Neural progenitor cell (in vitro differentiated cells): Measurements from ENCODE around the gene PLD4. TPM values are rescaled to one million over a fixed set of nuclear protein-coding genes. Genes with fewer than 3 reads are reported as not detected.
"Not testable (repeated sequence)": the region's sequence is repeated elsewhere in the genome, so short reads cannot be mapped to it uniquely, and the experiment has no call there.

Experiments
- DNase-seq: peaks from one replicate; pipeline ENCODE4 v3.0.0-alpha.2; 2016; ENCODE audit warnings: low spot score
- H2AFZ ChIP-seq: fragments of 200-600 bp; sonication (generic); replicated peaks from 2 replicates; pipeline ENCODE4 v1.6.1; 2016; ENCODE audit warnings: antibody characterized with exemption
- H3F3A ChIP-seq: fragments of 200-600 bp; sonication (generic); 2 replicates; pipeline ENCODE4 v1.6.1; 2016; ENCODE audit warnings: antibody characterized with exemption, low read depth
- H3K27ac ChIP-seq: fragments of 200-600 bp; sonication (generic); 2 replicates; pipeline ENCODE4 v1.5.1; 2016; ENCODE audit warnings: mild to moderate bottlenecking
- H3K27me3 ChIP-seq: fragments of 200-600 bp; sonication (generic); 2 replicates; pipeline ENCODE4 v1.6.1; 2016; ENCODE audit warnings: mild to moderate bottlenecking, moderate library complexity
- H3K36me3 ChIP-seq: fragments of 200-600 bp; sonication (generic); 2 replicates; pipeline ENCODE4 v1.5.1; 2016
- H3K4me1 ChIP-seq: fragments of 200-600 bp; sonication (generic); 2 replicates; pipeline ENCODE4 v1.6.1; 2016; ENCODE audit warnings: mixed run types
- H3K4me2 ChIP-seq: fragments of 200-600 bp; sonication (generic); 2 replicates; pipeline ENCODE4 v1.6.1; 2016
- H3K4me3 ChIP-seq: fragments of 200-600 bp; sonication (generic); 2 replicates; pipeline ENCODE4 v1.5.1; 2016
- H3K79me2 ChIP-seq: fragments of 200-600 bp; sonication (generic); 2 replicates; pipeline ENCODE4 v1.6.1; 2016; ENCODE audit warnings: low read depth
- H3K9ac ChIP-seq: fragments of 200-600 bp; sonication (generic); 2 replicates; pipeline ENCODE4 v1.6.1; 2016
- H3K9me3 ChIP-seq: fragments of 200-600 bp; sonication (generic); 2 replicates; pipeline ENCODE4 v1.5.1; 2016; ENCODE audit warnings: low read depth
- H4K20me1 ChIP-seq: fragments of 200-600 bp; sonication (generic); 2 replicates; pipeline ENCODE4 v1.6.1; 2016; ENCODE audit warnings: low read depth
- H3K27ac Mint-ChIP-seq: 3 replicates; pipeline ENCODE4 v1.8.0; 2021; ENCODE audit warnings: mixed read lengths
- H3K27me3 Mint-ChIP-seq: 2 replicates; pipeline ENCODE4 v1.8.0; 2022; ENCODE audit warnings: low read depth, mild to moderate bottlenecking, inconsistent platforms, moderate library complexity, mixed read lengths; ENCODE audit not compliant: insufficient read depth
- H3K36me3 Mint-ChIP-seq: 3 replicates; pipeline ENCODE4 v1.8.0; 2021; ENCODE audit warnings: mixed read lengths
- H3K4me1 Mint-ChIP-seq: 3 replicates; pipeline ENCODE4 v1.8.0; 2021; ENCODE audit warnings: mixed read lengths
- H3K4me3 Mint-ChIP-seq: 3 replicates; pipeline ENCODE4 v1.8.0; 2021; ENCODE audit warnings: mild to moderate bottlenecking, moderate library complexity, mixed read lengths
- H3K9me3 Mint-ChIP-seq: 3 replicates; pipeline ENCODE4 v1.8.0; 2020; ENCODE audit warnings: mixed read lengths
- CTCF ChIP-seq: fragments of 200-600 bp; sonication (generic); IDR thresholded peaks from 2 replicates; pipeline ENCODE4 v1.5.1; 2017; ENCODE audit warnings: antibody characterized with exemption, mild to moderate bottlenecking
- EZH2 ChIP-seq: fragments of 200-600 bp; sonication (generic); IDR thresholded peaks from 2 replicates; pipeline ENCODE4 v1.6.1; 2017; ENCODE audit warnings: antibody characterized with exemption, mild to moderate bottlenecking, moderate library complexity
- EZH2phosphoT487 ChIP-seq: fragments of 200-600 bp; sonication (generic); IDR thresholded peaks from 2 replicates; pipeline ENCODE4 v1.6.1; 2017; ENCODE audit warnings: antibody characterized with exemption
- total RNA-seq: library from RNA; depleted of rRNA; stranded (reverse); fragments of >200 nt; gene quantifications from 2 replicates; pipeline ENCODE4 v1.2.3, GENCODE V29; 2015; ENCODE audit warnings: low replicate concordance

PLD4 gene
- total RNA-seq, 1 donor from 2014 or later = not detected

- Mint-ChIP-seq H3K27ac (no peak overlapping the region), H3K4me1 (peaks cover 3% of the 10 kb centered on the region), H3K9me3 (no peaks in the 10 kb centered on the region), H3K4me3 (no peak overlapping the region), H3K27me3 (no peaks in the 10 kb centered on the region), H3K36me3 (no peaks in the 10 kb centered on the region)
- Histone ChIP-seq H3K4me1 (peaks cover 3% of the 10 kb centered on the region), H3K79me2 (no peaks in the 10 kb centered on the region), H3K4me2 (no peak overlapping the region), H4K20me1 (peaks cover 8% of the 10 kb centered on the region), H2AFZ (no peak overlapping the region), H3K4me3 (no peak overlapping the region), H3K9me3 (no peaks in the 10 kb centered on the region), H3K27ac (no peak overlapping the region), H3K9ac (no peak overlapping the region), H3K27me3 (no peaks in the 10 kb centered on the region), H3F3A (no peaks in the 10 kb centered on the region), H3K36me3 (no peaks in the 10 kb centered on the region)
- no peak for DNase-seq
- TF ChIP-seq CTCF (no peak), EZH2 (no peak), EZH2phosphoT487 (no peak)
Measured at GRCh38 chr14:104882991-104883660, 41.6 kb upstream of the PLD4 start.

GRCh38 chr14:104883681-104884361 is 40.9 kb upstream of the PLD4 start:
- DNase-seq = no peak
- no peaks in the 10 kb centered on the region for H3K27me3 Mint-ChIP-seq
- TF ChIP-seq EZH2 (no peak), EZH2phosphoT487 (no peak), CTCF (no peak)

GRCh38 chr14:104884381-104884780 is 40.3 kb upstream of the PLD4 start:
- H3F3A ChIP-seq, H3K27ac ChIP-seq, H3K4me3 ChIP-seq, H3K9ac ChIP-seq, H3K4me2 ChIP-seq, H3K9me3 Mint-ChIP-seq, H3K27me3 Mint-ChIP-seq, H3K4me1 ChIP-seq, H4K20me1 ChIP-seq, H3K36me3 Mint-ChIP-seq, DNase-seq, H3K27me3 ChIP-seq, H2AFZ ChIP-seq, H3K9me3 ChIP-seq, H3K4me1 Mint-ChIP-seq, H3K4me3 Mint-ChIP-seq, H3K36me3 ChIP-seq, H3K79me2 ChIP-seq, H3K27ac Mint-ChIP-seq: not testable (repeated sequence)

More at GRCh38 chr14:104883681-104884361, 40.9 kb upstream of the PLD4 start:
- Mint-ChIP-seq H3K36me3 (no peaks in the 10 kb centered on the region), H3K4me1 (peaks cover 3% of the 10 kb centered on the region), H3K4me3 (no peak overlapping the region), H3K9me3 (no peaks in the 10 kb centered on the region), H3K27ac (no peak overlapping the region)
- H3K4me1 ChIP-seq = peaks cover 3% of the 10 kb centered on the region
- no peaks in the 10 kb centered on the region for H3K9me3 ChIP-seq
- H3K27me3 ChIP-seq = no peaks in the 10 kb centered on the region
- no peaks in the 10 kb centered on the region for H3K36me3 ChIP-seq
- H3K79me2 ChIP-seq = no peaks in the 10 kb centered on the region
- H4K20me1 ChIP-seq = peaks cover 4% of the 10 kb centered on the region
- H3K9ac ChIP-seq = no peak overlapping the region
- H3K4me3 ChIP-seq = no peak overlapping the region
- H2AFZ ChIP-seq = no peak overlapping the region
- H3K4me2 ChIP-seq = no peak overlapping the region
- no peak overlapping the region for H3K27ac ChIP-seq
- no peaks in the 10 kb centered on the region for H3F3A ChIP-seq
